HepG2 (cell line): ENCODE data around the gene SUSD4. TPM values are rescaled to one million over a fixed set of nuclear protein-coding genes. Genes with fewer than 3 reads are reported as not detected.

Experiments
- ATAC-seq: fragments of 200-7000 bp; cut with Tn5 transposase; 3 replicates; pipeline ENCODE4 v1.9.1; 2020; ENCODE audit warnings: mild to moderate bottlenecking, moderate library complexity
- BruUV-seq: library from RNA; stranded (reverse); fragments of 400-500 nt; replicated peaks from 2 replicates; lab custom pipeline; 2021; lab: Mats Ljungman, UMichigan
- CTCF ChIA-PET: fragments of 300-600 bp; formaldehyde crosslinking; extraction: SDS; loops from one replicate; lab custom pipeline; 2021; ENCODE audit warnings: low total read pairs, inconsistent platforms, low intra/inter-chr PET ratio; lab: Yijun Ruan, JAX
- POLR2A ChIA-PET: fragments of 350-600 bp; sonication (Branson Sonifier 250); formaldehyde crosslinking; loops from one replicate; lab custom pipeline; 2020; ENCODE audit warnings: antibody characterized with exemption, inconsistent platforms; lab: Yijun Ruan, JAX
- DNase-seq: peaks from one replicate; pipeline ENCODE4 v3.0.0-alpha.2; 2015; ENCODE audit warnings: low spot score
- FAIRE-seq: peaks from 3 replicates; lab custom pipeline; 2011; peaks lifted over from hg19 to GRCh38; lab: Jason Lieb, UNC
- H2AFZ ChIP-seq: one replicate; pipeline ENCODE4 v1.6.1; 2011; ENCODE audit warnings: low read length, inconsistent platforms
- H3K27ac ChIP-seq: fragments of 300-600 bp; 3 replicates; pipeline ENCODE4 v1.8.0; 2011; ENCODE audit warnings: mixed run types, mild to moderate bottlenecking, mixed read lengths, low read length, inconsistent platforms; ENCODE audit not compliant: insufficient read depth; ENCODE audit errors: extremely low read length
- H3K27me3 ChIP-seq, 2 experiments: fragments of 200-600 bp in 1 of 2; 2 replicates in 1 of 2; 3 replicates in 1 of 2; pipeline versions ENCODE4 v1.6.0 to v1.8.0; 2011; ENCODE audit warnings: low read length in 2 of 2, mild to moderate bottlenecking in 2 of 2, moderate library complexity in 2 of 2, inconsistent platforms in 1 of 2; ENCODE audit not compliant: insufficient read depth in 2 of 2, control insufficient read depth in 1 of 2
- H3K36me3 ChIP-seq, 2 experiments: fragments of 200-600 bp in 1 of 2; replicated peaks in 1 of 2; 2 replicates in 1 of 2; 3 replicates in 1 of 2; pipeline versions ENCODE4 v1.5.1 to v1.8.0; 2011; ENCODE audit warnings: low read length in 2 of 2, inconsistent platforms in 1 of 2; ENCODE audit not compliant: insufficient read depth in 2 of 2, control insufficient read depth in 1 of 2
- H3K4me1 ChIP-seq: 2 replicates; pipeline ENCODE4 v1.5.1; 2012; ENCODE audit warnings: low read length, inconsistent platforms; ENCODE audit not compliant: insufficient read depth
- H3K4me2 ChIP-seq: 2 replicates; pipeline ENCODE4 v1.6.0; 2011; ENCODE audit warnings: low read depth, low read length, inconsistent platforms
- H3K4me3 ChIP-seq, 3 experiments: fragments of 200-600 bp in 1 of 3; sonication (generic), shearing (Covaris generic) in 1 of 3; replicated peaks in 1 of 3; 2 replicates each; pipeline ENCODE4 v1.5.1; 2011 to 2016; ENCODE audit warnings: low read length in 3 of 3, inconsistent platforms in 2 of 3, low read depth in 2 of 3, mild to moderate bottlenecking in 2 of 3, control low read depth in 1 of 3, mixed read lengths in 1 of 3; ENCODE audit not compliant: insufficient read depth in 1 of 3
- H3K79me2 ChIP-seq: one replicate; pipeline ENCODE4 v1.6.1; 2011; ENCODE audit warnings: low read length, inconsistent platforms; ENCODE audit not compliant: insufficient read depth
- H3K9ac ChIP-seq: 2 replicates; pipeline ENCODE4 v1.6.0; 2011; ENCODE audit warnings: mild to moderate bottlenecking, low read depth, low read length, inconsistent platforms; ENCODE audit not compliant: insufficient read depth
- H3K9me3 ChIP-seq: 2 replicates; pipeline ENCODE4 v1.5.1; 2012; ENCODE audit warnings: mild to moderate bottlenecking, low read length
- H4K20me1 ChIP-seq: 2 replicates; pipeline ENCODE4 v1.6.0; 2011; ENCODE audit warnings: inconsistent platforms, mild to moderate bottlenecking, low read length, moderate library complexity; ENCODE audit not compliant: insufficient read depth
- ARNTL ChIP-seq: sonication (generic); formaldehyde crosslinking; IDR thresholded peaks from 2 replicates; pipeline ENCODE4 v1.4.0; 2020; ENCODE audit warnings: mild to moderate bottlenecking, missing genetic modification reagents
- HNF4G ChIP-seq, 2 experiments: sonication (generic) in 1 of 2; formaldehyde crosslinking in 1 of 2; IDR thresholded peaks; 2 replicates each; pipeline versions ENCODE4 v1.4.0 to v1.6.1; 2011 to 2020; ENCODE audit warnings: borderline replicate concordance in 2 of 2, low read depth in 2 of 2, mild to moderate bottlenecking in 2 of 2, low read length in 1 of 2, missing genetic modification reagents in 1 of 2, moderate library complexity in 1 of 2
- MED13 ChIP-seq: sonication (generic); formaldehyde crosslinking; IDR thresholded peaks from 2 replicates; pipeline ENCODE4 v1.5.0; 2020; ENCODE audit warnings: missing genetic modification reagents
- NFRKB ChIP-seq: fragments of 450-650 bp; IDR thresholded peaks from 2 replicates; pipeline ENCODE4 v1.6.1; 2017
- ZFP36L2 ChIP-seq: sonication (generic); formaldehyde crosslinking; IDR thresholded peaks from 2 replicates; pipeline ENCODE4 v1.4.0; 2020; ENCODE audit warnings: missing genetic modification reagents
- ZNF20 ChIP-seq: sonication (generic); formaldehyde crosslinking; IDR thresholded peaks from 2 replicates; pipeline ENCODE4 v1.4.0; 2020; ENCODE audit warnings: mild to moderate bottlenecking, moderate library complexity, missing genetic modification reagents
- ZNF510 ChIP-seq: sonication (generic); formaldehyde crosslinking; IDR thresholded peaks from 2 replicates; pipeline ENCODE4 v1.4.0; 2020; ENCODE audit warnings: low read depth, mild to moderate bottlenecking, missing genetic modification reagents
- ZNF792 ChIP-seq: IDR thresholded peaks from 2 replicates; pipeline ENCODE4 v1.6.1; 2016
- ZSCAN22 ChIP-seq: sonication (generic); formaldehyde crosslinking; IDR thresholded peaks from 2 replicates; pipeline ENCODE4 v1.4.0; 2020; ENCODE audit warnings: mild to moderate bottlenecking, missing genetic modification reagents
- WGBS: methylation state at CpG from one replicate; pipeline ENCODE4 v1.1.6; 2017; ENCODE audit warnings: low lambda C conversion rate; 5-methylcytosine and 5-hydroxymethylcytosine counted together
- in situ Hi-C: cut with HindIII; loops from 2 replicates; pipeline ENCODE4 v1.10.0; 2017; ENCODE audit warnings: low pct_unique_long_range_greater_than_20kb; ENCODE audit not compliant: extremely low pct_ligation_motif_present
- intact Hi-C: fragments of 100-400 bp; cut with micrococcal nuclease; formaldehyde crosslinking; loops from one replicate; pipeline ENCODE4 v1.10.0; 2022; ENCODE audit not compliant: unreplicated experiment
- polyA plus RNA-seq, 8 experiments: library from polyadenylated mRNA; depleted of rRNA in 3 of 8; stranded (reverse) in 7 of 8; unstranded in 1 of 8; fragments of >200 nt; fragmentation: Illumina TruSeq in 4 of 8; extraction: Trizol in 4 of 8; gene quantifications; 2 replicates each; pipeline versions ENCODE4 v1.2.1 to v1.2.3, GENCODE V29; 2011 to 2016; ENCODE audit warnings: low read depth in 4 of 8, missing spikeins in 1 of 8, mixed read lengths in 1 of 8; ENCODE audit not compliant: insufficient read depth in 1 of 8
- total RNA-seq, 5 experiments: library from RNA; depleted of rRNA; stranded (reverse); fragments of >200 nt; fragmentation: Illumina TruSeq; extraction: Trizol; gene quantifications; 2 replicates each; pipeline ENCODE4 v1.2.3, GENCODE V29; 2016; ENCODE audit warnings: low read depth in 1 of 5
- TF ChIP-seq, protein P1 (sequence below): sonication (generic); formaldehyde crosslinking; IDR thresholded peaks from 2 replicates; pipeline ENCODE4 v1.4.0; 2020; ENCODE audit warnings: missing genetic modification reagents, mild to moderate bottlenecking, borderline replicate concordance
- TF ChIP-seq, protein P2 (sequence below): sonication (generic); formaldehyde crosslinking; IDR thresholded peaks from 2 replicates; pipeline ENCODE4 v1.8.0; 2022; ENCODE audit warnings: missing genetic modification reagents, mild to moderate bottlenecking, borderline replicate concordance
- TF ChIP-seq, protein P3 (sequence below): sonication (generic); formaldehyde crosslinking; IDR thresholded peaks from 2 replicates; pipeline ENCODE4 v1.4.0; 2020; ENCODE audit warnings: missing genetic modification reagents, mild to moderate bottlenecking, borderline replicate concordance
- TF ChIP-seq, protein P4 (sequence below): sonication (generic); formaldehyde crosslinking; IDR thresholded peaks from 2 replicates; pipeline ENCODE4 v1.9.0; 2021; ENCODE audit warnings: missing genetic modification reagents, mild to moderate bottlenecking, borderline replicate concordance
- TF ChIP-seq, protein P5 (sequence below): sonication (generic); formaldehyde crosslinking; IDR thresholded peaks from 2 replicates; pipeline ENCODE4 v1.5.1; 2020; ENCODE audit warnings: missing genetic modification reagents, mild to moderate bottlenecking, borderline replicate concordance

SUSD4 gene
- total and polyA plus RNA-seq, 2 of the 13 experiments (the other 11 are each of a cell fraction or from before 2014, with no cell fraction given): not detected

DNA sequence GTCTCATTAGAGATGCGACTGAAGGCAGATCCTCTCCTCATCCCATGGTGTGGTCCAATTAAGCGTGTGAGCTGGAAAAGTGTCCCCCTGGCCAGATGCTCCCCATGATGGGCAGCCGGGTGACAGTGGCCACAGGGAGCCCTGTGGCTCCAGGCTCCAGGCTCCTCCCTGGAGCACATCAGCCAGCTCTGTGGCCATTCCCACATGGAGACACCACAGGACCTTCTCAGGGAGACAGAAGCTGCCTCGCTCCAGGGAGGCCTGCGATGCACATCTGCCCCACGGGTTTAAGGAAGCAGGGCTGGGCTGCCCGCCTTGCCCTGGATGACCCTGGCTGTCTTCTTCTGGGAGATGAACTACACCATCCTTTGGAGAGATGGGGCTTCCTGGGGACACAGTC is 121.0 kb downstream of the SUSD4 start (continued):
- TF ChIP-seq, protein P1, sequence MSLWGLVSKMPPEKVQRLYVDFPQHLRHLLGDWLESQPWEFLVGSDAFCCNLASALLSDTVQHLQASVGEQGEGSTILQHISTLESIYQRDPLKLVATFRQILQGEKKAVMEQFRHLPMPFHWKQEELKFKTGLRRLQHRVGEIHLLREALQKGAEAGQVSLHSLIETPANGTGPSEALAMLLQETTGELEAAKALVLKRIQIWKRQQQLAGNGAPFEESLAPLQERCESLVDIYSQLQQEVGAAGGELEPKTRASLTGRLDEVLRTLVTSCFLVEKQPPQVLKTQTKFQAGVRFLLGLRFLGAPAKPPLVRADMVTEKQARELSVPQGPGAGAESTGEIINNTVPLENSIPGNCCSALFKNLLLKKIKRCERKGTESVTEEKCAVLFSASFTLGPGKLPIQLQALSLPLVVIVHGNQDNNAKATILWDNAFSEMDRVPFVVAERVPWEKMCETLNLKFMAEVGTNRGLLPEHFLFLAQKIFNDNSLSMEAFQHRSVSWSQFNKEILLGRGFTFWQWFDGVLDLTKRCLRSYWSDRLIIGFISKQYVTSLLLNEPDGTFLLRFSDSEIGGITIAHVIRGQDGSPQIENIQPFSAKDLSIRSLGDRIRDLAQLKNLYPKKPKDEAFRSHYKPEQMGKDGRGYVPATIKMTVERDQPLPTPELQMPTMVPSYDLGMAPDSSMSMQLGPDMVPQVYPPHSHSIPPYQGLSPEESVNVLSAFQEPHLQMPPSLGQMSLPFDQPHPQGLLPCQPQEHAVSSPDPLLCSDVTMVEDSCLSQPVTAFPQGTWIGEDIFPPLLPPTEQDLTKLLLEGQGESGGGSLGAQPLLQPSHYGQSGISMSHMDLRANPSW (CRISPR knock-in tag): no peak
- TF ChIP-seq HNF4G (IDR thresholded peaks at IDR 0.05; ENCODE audit: borderline replicate concordance, low read depth, low read length) (no peak), HNF4G (CRISPR knock-in tag; IDR thresholded peaks at IDR 0.05; ENCODE audit: borderline replicate concordance, low read depth) (no peak)
- TF ChIP-seq, protein P2, sequence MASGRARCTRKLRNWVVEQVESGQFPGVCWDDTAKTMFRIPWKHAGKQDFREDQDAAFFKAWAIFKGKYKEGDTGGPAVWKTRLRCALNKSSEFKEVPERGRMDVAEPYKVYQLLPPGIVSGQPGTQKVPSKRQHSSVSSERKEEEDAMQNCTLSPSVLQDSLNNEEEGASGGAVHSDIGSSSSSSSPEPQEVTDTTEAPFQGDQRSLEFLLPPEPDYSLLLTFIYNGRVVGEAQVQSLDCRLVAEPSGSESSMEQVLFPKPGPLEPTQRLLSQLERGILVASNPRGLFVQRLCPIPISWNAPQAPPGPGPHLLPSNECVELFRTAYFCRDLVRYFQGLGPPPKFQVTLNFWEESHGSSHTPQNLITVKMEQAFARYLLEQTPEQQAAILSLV (CRISPR knock-in tag): no peak
- TF ChIP-seq, protein P3, sequence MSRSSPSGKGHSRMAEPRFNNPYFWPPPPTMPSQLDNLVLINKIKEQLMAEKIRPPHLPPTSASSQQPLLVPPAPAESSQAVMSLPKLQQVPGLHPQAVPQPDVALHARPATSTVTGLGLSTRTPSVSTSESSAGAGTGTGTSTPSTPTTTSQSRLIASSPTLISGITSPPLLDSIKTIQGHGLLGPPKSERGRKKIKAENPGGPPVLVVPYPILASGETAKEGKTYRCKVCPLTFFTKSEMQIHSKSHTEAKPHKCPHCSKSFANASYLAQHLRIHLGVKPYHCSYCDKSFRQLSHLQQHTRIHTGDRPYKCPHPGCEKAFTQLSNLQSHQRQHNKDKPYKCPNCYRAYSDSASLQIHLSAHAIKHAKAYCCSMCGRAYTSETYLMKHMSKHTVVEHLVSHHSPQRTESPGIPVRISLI (CRISPR knock-in tag): no peak
- TF ChIP-seq, all 625 proteins: peak for 0

DNA sequence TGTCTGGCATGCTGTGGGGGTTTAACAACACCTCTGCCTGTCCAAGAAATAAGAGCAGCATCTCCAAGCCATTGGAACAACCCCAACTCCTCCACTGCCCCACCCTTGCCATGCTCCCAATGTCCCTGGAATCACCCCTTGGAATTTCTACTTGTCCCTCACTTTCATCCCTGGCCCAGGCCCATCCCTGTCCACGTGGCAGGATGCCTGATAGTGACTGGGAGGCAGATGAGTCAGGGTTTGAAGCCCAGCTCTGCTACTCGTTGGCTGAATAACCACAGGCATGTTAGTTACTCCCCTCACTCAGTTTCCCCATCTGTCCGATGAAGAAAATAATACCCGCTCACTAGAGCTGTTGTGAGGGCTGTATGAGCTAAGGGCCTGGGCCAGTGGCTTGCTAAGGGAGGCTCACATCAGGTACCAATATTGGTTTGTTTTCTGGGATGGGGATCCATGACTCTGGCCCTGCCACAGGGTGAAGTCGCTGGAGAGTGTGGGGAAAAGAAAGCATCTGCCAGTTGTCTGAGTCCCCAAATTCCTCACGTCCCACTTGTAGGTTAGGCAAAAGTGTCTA is 121.5 kb downstream of the SUSD4 start:
- Histone ChIP-seq H4K20me1 (no peaks in the 10 kb centered on the region), H3K27ac (no peak overlapping the region), H3K9ac (no peak overlapping the region), H2AFZ (no peak overlapping the region), H3K36me3 (no peaks in the 10 kb centered on the region), H3K4me1 (no peaks in the 10 kb centered on the region), H3K79me2 (no peaks in the 10 kb centered on the region), H3K27me3 (no peaks in the 10 kb centered on the region; a peak in 2 of 5 replicates), H3K4me3 (no peak overlapping the region), H3K4me2 (no peak overlapping the region), H3K9me3 (no peaks in the 10 kb centered on the region)
- ChIA-PET POLR2A (no interaction called here), CTCF (no interaction called here)
- no TSS peak for BruUV-seq
- 48% methylated on average over 5 of the region's 6 CpGs for WGBS
- FAIRE-seq: no peak
- DNase-seq: no peak
- no peak for ATAC-seq
- intact Hi-C loops (no loop called here), in situ Hi-C loops (no loop called here)
- TF ChIP-seq, protein P4, sequence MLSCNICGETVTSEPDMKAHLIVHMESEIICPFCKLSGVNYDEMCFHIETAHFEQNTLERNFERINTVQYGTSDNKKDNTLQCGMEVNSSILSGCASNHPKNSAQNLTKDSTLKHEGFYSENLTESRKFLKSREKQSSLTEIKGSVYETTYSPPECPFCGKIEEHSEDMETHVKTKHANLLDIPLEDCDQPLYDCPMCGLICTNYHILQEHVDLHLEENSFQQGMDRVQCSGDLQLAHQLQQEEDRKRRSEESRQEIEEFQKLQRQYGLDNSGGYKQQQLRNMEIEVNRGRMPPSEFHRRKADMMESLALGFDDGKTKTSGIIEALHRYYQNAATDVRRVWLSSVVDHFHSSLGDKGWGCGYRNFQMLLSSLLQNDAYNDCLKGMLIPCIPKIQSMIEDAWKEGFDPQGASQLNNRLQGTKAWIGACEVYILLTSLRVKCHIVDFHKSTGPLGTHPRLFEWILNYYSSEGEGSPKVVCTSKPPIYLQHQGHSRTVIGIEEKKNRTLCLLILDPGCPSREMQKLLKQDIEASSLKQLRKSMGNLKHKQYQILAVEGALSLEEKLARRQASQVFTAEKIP (CRISPR knock-in tag): no peak
- TF ChIP-seq ZNF20 (CRISPR knock-in tag): no peak
- no peak for TF ChIP-seq ARNTL (CRISPR knock-in tag)
- TF ChIP-seq ZSCAN22 (CRISPR knock-in tag): no peak
- TF ChIP-seq ZFP36L2 (CRISPR knock-in tag): no peak
- TF ChIP-seq, protein P5, sequence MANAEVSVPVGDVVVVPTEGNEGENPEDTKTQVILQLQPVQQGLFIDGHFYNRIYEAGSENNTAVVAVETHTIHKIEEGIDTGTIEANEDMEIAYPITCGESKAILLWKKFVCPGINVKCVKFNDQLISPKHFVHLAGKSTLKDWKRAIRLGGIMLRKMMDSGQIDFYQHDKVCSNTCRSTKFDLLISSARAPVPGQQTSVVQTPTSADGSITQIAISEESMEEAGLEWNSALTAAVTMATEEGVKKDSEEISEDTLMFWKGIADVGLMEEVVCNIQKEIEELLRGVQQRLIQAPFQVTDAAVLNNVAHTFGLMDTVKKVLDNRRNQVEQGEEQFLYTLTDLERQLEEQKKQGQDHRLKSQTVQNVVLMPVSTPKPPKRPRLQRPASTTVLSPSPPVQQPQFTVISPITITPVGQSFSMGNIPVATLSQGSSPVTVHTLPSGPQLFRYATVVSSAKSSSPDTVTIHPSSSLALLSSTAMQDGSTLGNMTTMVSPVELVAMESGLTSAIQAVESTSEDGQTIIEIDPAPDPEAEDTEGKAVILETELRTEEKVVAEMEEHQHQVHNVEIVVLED (CRISPR knock-in tag): no peak
- no peak for TF ChIP-seq ZNF792 (CRISPR knock-in tag)
- TF ChIP-seq NFRKB: no peak
- TF ChIP-seq MED13: no peak
- no peak for TF ChIP-seq ZNF510
